Spleen (tissue), 11 donors: ENCODE measurements around the gene MAG. TPM values are rescaled to one million over a fixed set of nuclear protein-coding genes. Genes with fewer than 3 reads are reported as not detected.

Source experiments
- DNase-seq: peaks from one replicate; pipeline ENCODE4 v3.0.0-alpha.2; 2020
- H3K27ac ChIP-seq, 8 donors: fragments of 200-600 bp; sonication (generic) in 7 of 8; 1 replicate in 4 of 8; 2 replicates in 4 of 8; pipeline versions ENCODE4 v1.5.0 to v1.8.0; 2016 to 2021; ENCODE audit warnings: inconsistent platforms in 4 of 8, mild to moderate bottlenecking in 4 of 8, moderate library complexity in 1 of 8
- H3K27me3 ChIP-seq, 7 donors: fragments of 200-600 bp; sonication (generic) in 6 of 7; replicated peaks in 1 of 7; 1 replicate in 4 of 7; 2 replicates in 3 of 7; pipeline versions ENCODE4 v1.5.0 to v1.8.0; 2016 to 2021; ENCODE audit warnings: inconsistent platforms in 3 of 7, mild to moderate bottlenecking in 1 of 7
- H3K36me3 ChIP-seq, 6 donors: fragments of 200-600 bp; sonication (generic) in 5 of 6; 1 replicate in 4 of 6; 2 replicates in 2 of 6; pipeline versions ENCODE4 v1.5.0 to v1.8.0; 2016 to 2021; ENCODE audit warnings: inconsistent platforms in 2 of 6
- H3K4me1 ChIP-seq, 6 donors: fragments of 200-600 bp; sonication (generic) in 5 of 6; 1 replicate in 3 of 6; 2 replicates in 3 of 6; pipeline versions ENCODE4 v1.5.0 to v1.8.0; 2016 to 2021; ENCODE audit warnings: inconsistent platforms in 3 of 6
- H3K4me3 ChIP-seq, 8 donors: fragments of 200-600 bp; sonication (generic) in 7 of 8; 1 replicate in 4 of 8; 2 replicates in 4 of 8; pipeline versions ENCODE4 v1.5.0 to v1.8.0; 2016 to 2021; ENCODE audit warnings: inconsistent platforms in 4 of 8, mild to moderate bottlenecking in 4 of 8, moderate library complexity in 2 of 8
- H3K9me3 ChIP-seq, 8 donors: fragments of 200-600 bp; sonication (generic) in 7 of 8; 1 replicate in 4 of 8; 2 replicates in 4 of 8; pipeline versions ENCODE4 v1.5.0 to v1.8.0; 2016 to 2021; ENCODE audit warnings: inconsistent platforms in 4 of 8
- CTCF ChIP-seq, 11 experiments: fragments of 200-600 bp in 7 of 11; fragments of 450-650 bp in 4 of 11; sonication (generic) in 4 of 11; IDR thresholded peaks in 8 of 11; conservative IDR thresholded peaks in 3 of 11; 1 replicate in 7 of 11; 2 replicates in 4 of 11; pipeline versions ENCODE4 v1.4.0 to v1.8.0; 2016 to 2021; ENCODE audit warnings: antibody characterized with exemption in 11 of 11, inconsistent platforms in 4 of 11, mild to moderate bottlenecking in 1 of 11
- POLR2A ChIP-seq, 3 donors: fragments of 450-650 bp; IDR thresholded peaks; one replicate each; pipeline ENCODE4 v1.5.1; 2017; ENCODE audit warnings: antibody characterized with exemption in 3 of 3, mild to moderate bottlenecking in 1 of 3
- POLR2AphosphoS5 ChIP-seq, 3 donors: sonication (generic); formaldehyde crosslinking; IDR thresholded peaks; one replicate each; pipeline ENCODE4 v1.5.1; 2017; ENCODE audit warnings: antibody characterized with exemption in 3 of 3
- WGBS, 5 donors: extraction: QIAGEN DNeasy Blood & Tissue Kit in 3 of 5; methylation state at CpG; one replicate each; pipeline versions ENCODE4 v1.1.5 to v1.1.7; 2013 to 2018; 5-methylcytosine and 5-hydroxymethylcytosine counted together
- intact Hi-C: fragments of 100-400 bp; cut with DNase I; formaldehyde crosslinking; loops from one replicate; pipeline ENCODE4 v1.15.0; 2023; ENCODE audit warnings: low total_unique reads
- polyA plus RNA-seq, 3 donors: library from polyadenylated mRNA; stranded (reverse); fragments of 200-250 nt; gene quantifications; one replicate each; pipeline ENCODE4 v1.2.1, GENCODE V29; 2013
- total RNA-seq, 7 donors: library from RNA; depleted of rRNA in 3 of 7; stranded (reverse); fragments of >200 nt in 3 of 7; fragmentation: NEBNext Ultra II Directional in 4 of 7; extraction: Animal tissue kit (Norgen Biotek cat#: 25700) in 4 of 7; gene quantifications; one replicate each; pipeline versions ENCODE4 v1.1.0 to v1.2.1, GENCODE V29; 2016 to 2021
- donor health status: healthy with polysubstance abuse.
- donor health status: DM: no; HTN: no; CAD: no; lungs with moderate emphysema.
- donor health status: DM: no; HTN: no; CAD: no.
- donor health status: Bipolar disorder and iron deficiency.
- donor health status: healthy.
- donor health status: DM: no; HTN: no; CAD: no.
- donor health status: DM: yes; HTN: yes; CAD: no.

Gene MAG
- total and polyA plus RNA-seq, 10 donors = 0.07 to 55.2 (median 0.38) TPM; not detected in 2

- peaks cover 3 to 99% (median 47%) of the 10 kb centered on the region in 6 donors for H3K4me1 ChIP-seq
- peaks cover 0 to 76% (median 3%) of the 10 kb centered on the region in 6 donors for H3K36me3 ChIP-seq
- no peaks in the 10 kb centered on the region for H3K27me3 ChIP-seq
- H3K27ac ChIP-seq = peak overlapping the region in 3 of 8 donors; percentile 11 to 37 (median 30)
- 67 to 80% (median 71%) methylated on average over 22 to 25 of the region's 25 CpGs for WGBS, 5 donors
- no peak overlapping the region for H3K4me3 ChIP-seq
- TF ChIP-seq POLR2A (IDR thresholded peaks at IDR 0.05) (no peak), CTCF (IDR thresholded peaks at IDR 0.05 in 8 of 11, conservative IDR thresholded peaks at IDR 0.05 in 3 of 11) (no peak), POLR2AphosphoS5 (IDR thresholded peaks at IDR 0.05) (peak in 1 of 3 donors; percentile 18)
- intact Hi-C loops = loop anchor here (10.0 kb wide), 1 partner anchor 63 kb away; no protein-coding TSS in a partner anchor
- DNase-seq = no peak
- no peaks in the 10 kb centered on the region for H3K9me3 ChIP-seq
Measured at GRCh38 chr19:35337097-35337983, 45.4 kb downstream of the MAG start.

- 84 to 94% (median 88%) methylated on average over 10 to 13 of the region's 13 CpGs for WGBS, 5 donors
- Histone ChIP-seq H3K9me3 (no peaks in the 10 kb centered on the region), H3K36me3 (peaks cover 0 to 76% (median 3%) of the 10 kb centered on the region in 6 donors), H3K27me3 (no peaks in the 10 kb centered on the region), H3K4me1 (peaks cover 3 to 99% (median 45%) of the 10 kb centered on the region in 6 donors), H3K4me3 (no peak overlapping the region), H3K27ac (peak overlapping the region in 1 of 8 donors; percentile 37)
- TF ChIP-seq POLR2AphosphoS5 (IDR thresholded peaks at IDR 0.05) (peak in 1 of 3 donors; percentile 51), POLR2A (IDR thresholded peaks at IDR 0.05) (no peak), CTCF (IDR thresholded peaks at IDR 0.05 in 8 of 11, conservative IDR thresholded peaks at IDR 0.05 in 3 of 11) (no peak)
- intact Hi-C loops = loop anchor here (10.0 kb wide), 1 partner anchor 63 kb away; no protein-coding TSS in a partner anchor
- DNase-seq = no peak
Measured at GRCh38 chr19:35337984-35338296, 46.0 kb downstream of the MAG start.

- WGBS, 5 donors = 77 to 91% (median 89%) methylated on average over 6 to 11 of the region's 11 CpGs
- Histone ChIP-seq H3K4me1 (peaks cover 3 to 99% (median 40%) of the 10 kb centered on the region in 6 donors), H3K27me3 (peaks cover 0 to 1% (median 0%) of the 10 kb centered on the region in 7 donors), H3K4me3 (no peak overlapping the region), H3K27ac (no peak overlapping the region), H3K36me3 (peaks cover 0 to 93% (median 7%) of the 10 kb centered on the region in 6 donors), H3K9me3 (no peaks in the 10 kb centered on the region)
- intact Hi-C loops = no loop called here
- DNase-seq = peak; percentile 66
- no peak for TF ChIP-seq CTCF (IDR thresholded peaks at IDR 0.05 in 8 of 11, conservative IDR thresholded peaks at IDR 0.05 in 3 of 11)
- no peak for TF ChIP-seq POLR2A (IDR thresholded peaks at IDR 0.05)
- peak in 1 of 3 donors; percentile 47 for TF ChIP-seq POLR2AphosphoS5 (IDR thresholded peaks at IDR 0.05)
Measured at GRCh38 chr19:35340431-35340830, 48.5 kb downstream of the MAG start.

GRCh38 chr19:35341006-35341405 is 49.0 kb downstream of the MAG start:
- Histone ChIP-seq H3K4me3 (no peak overlapping the region), H3K27me3 (peaks cover 0 to 7% (median 0%) of the 10 kb centered on the region in 7 donors), H3K9me3 (no peaks in the 10 kb centered on the region), H3K4me1 (peaks cover 1 to 99% (median 42%) of the 10 kb centered on the region in 6 donors), H3K27ac (no peak overlapping the region), H3K36me3 (peaks cover 0 to 94% (median 4%) of the 10 kb centered on the region in 6 donors)
- peak; percentile 68 for DNase-seq
- WGBS, 5 donors = 87 to 92% (median 92%) methylated on average over 16 of the region's 16 CpGs
- intact Hi-C loops = no loop called here
- TF ChIP-seq POLR2A (IDR thresholded peaks at IDR 0.05) (no peak), POLR2AphosphoS5 (IDR thresholded peaks at IDR 0.05) (no peak), CTCF (IDR thresholded peaks at IDR 0.05 in 8 of 11, conservative IDR thresholded peaks at IDR 0.05 in 3 of 11) (no peak)
